ENCODE results near the gene SLC36A2. TPM values are rescaled to one million over a fixed set of nuclear protein-coding genes. Genes with fewer than 3 reads are reported as not detected.

SLC36A2 gene
- polyA plus RNA-seq, 1 experiment: not detected

DNA sequence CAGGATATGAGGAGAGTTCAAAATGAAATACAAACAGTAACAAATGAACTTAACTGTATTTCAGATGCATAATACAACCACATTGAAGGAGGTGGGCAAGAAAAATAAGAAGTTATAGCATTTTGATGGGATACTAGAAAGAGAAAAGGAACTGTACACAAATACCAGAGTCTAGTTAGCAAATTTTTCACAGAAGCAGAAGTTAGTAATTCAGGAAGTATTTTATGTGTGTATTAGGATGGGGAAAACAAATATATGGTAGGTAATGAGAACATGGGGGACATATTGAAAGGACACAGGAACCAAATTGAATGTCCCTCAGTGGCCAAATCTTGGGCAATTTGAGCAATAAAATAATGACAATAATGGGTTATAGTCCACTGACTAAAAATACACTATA, 76.0 kb downstream of the SLC36A2 start:
- TF ChIP-seq, protein P1, sequence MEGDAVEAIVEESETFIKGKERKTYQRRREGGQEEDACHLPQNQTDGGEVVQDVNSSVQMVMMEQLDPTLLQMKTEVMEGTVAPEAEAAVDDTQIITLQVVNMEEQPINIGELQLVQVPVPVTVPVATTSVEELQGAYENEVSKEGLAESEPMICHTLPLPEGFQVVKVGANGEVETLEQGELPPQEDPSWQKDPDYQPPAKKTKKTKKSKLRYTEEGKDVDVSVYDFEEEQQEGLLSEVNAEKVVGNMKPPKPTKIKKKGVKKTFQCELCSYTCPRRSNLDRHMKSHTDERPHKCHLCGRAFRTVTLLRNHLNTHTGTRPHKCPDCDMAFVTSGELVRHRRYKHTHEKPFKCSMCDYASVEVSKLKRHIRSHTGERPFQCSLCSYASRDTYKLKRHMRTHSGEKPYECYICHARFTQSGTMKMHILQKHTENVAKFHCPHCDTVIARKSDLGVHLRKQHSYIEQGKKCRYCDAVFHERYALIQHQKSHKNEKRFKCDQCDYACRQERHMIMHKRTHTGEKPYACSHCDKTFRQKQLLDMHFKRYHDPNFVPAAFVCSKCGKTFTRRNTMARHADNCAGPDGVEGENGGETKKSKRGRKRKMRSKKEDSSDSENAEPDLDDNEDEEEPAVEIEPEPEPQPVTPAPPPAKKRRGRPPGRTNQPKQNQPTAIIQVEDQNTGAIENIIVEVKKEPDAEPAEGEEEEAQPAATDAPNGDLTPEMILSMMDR (IDR thresholded peaks at IDR 0.05; ENCODE audit: insufficient read depth, low read depth, low read length): no peak
- Histone ChIP-seq H3K36me3 (ENCODE audit: control insufficient read depth, insufficient read depth, low read length) (no peaks in the 10 kb centered on the region; the same call in 1 of the 2 replicates), H3K4me3 (ENCODE audit: low read depth, low read length) (no peak overlapping the region), H3K27me3 (ENCODE audit: control insufficient read depth, insufficient read depth, low read length) (no peaks in the 10 kb centered on the region)
- ChIA-PET POLR2A (no interaction called here), CTCF (no interaction called here)
- no peak for DNase-seq (ENCODE audit: low read depth)

DNA sequence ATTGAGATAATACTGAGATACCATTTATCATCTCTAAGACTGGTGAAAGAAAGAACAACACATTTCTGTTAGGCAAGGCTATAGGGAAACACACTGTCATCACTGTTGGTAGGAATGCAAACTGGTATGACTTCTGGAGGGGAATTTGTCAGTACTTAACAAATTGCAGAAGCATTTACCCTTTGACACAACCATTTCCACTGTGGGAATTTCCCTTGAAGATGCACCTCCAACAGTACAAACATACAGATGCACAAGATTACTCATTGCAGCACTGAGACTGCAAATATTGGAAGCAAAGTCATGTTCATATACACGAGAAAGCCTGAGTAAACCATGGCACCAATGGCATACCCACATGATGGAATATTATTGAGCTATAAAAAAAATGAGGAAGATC, 76.8 kb downstream of the SLC36A2 start:
- POLR2A ChIA-PET: no interaction called here
- CTCF ChIA-PET: no interaction called here
- TF ChIP-seq, protein P1 (IDR thresholded peaks at IDR 0.05; ENCODE audit: insufficient read depth, low read depth, low read length): no peak

DNA sequence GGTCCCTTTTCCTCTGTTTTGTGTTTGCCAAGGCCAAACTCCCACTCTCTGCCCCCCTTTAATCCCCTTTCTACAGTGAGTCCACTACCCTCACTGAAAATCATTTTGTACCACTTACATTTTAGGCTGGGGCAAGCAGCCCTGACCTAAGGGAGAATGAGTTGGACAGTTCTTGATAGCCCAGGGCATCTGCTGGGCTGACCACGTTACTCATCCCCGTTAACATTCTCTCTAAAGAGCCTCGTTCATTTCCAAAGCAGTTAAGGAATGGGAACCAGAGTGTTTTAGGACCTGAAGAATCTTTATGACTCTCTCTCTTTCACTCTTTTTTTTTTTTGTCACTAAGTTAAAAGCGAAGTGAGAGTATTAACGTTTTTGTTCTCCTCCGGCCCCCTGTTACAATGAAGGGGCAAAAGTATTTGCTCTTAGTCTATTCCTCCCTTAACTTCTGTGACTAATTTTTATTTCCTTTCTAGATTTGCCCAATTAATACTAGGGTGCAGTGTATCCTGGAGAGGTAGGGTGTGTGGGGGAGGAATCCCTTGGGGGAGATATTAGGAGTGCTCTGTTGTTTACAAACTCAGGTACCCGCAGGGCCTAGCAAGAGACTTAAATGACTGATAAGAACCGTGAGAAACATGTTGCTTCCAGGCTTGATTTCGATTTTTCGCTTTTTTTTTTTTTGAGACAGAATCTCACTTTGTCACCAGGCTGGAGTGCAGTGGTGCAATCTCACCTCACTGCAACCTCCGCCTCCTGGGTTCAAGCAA, 79.7 kb downstream of the SLC36A2 start:
- H3K36me3 ChIP-seq (ENCODE audit: control insufficient read depth, insufficient read depth, low read length): no peaks in the 10 kb centered on the region; the same call in 1 of the 2 replicates
- DNase-seq (ENCODE audit: low read depth): peak; percentile 41
- POLR2A ChIA-PET: no interaction called here
- no peaks in the 10 kb centered on the region for H3K27me3 ChIP-seq (ENCODE audit: control insufficient read depth, insufficient read depth, low read length)
- no peak overlapping the region for H3K4me3 ChIP-seq (ENCODE audit: low read depth, low read length)
- CTCF ChIA-PET: no interaction called here
- TF ChIP-seq, protein P1 (IDR thresholded peaks at IDR 0.05; ENCODE audit: insufficient read depth, low read depth, low read length): no peak

More for the DNA sequence above, 76.8 kb downstream of the SLC36A2 start:
- H3K27me3 ChIP-seq (ENCODE audit: control insufficient read depth, insufficient read depth, low read length): no peaks in the 10 kb centered on the region
- peak; percentile 16 for DNase-seq (ENCODE audit: low read depth)
- no peaks in the 10 kb centered on the region; the same call in 1 of the 2 replicates for H3K36me3 ChIP-seq (ENCODE audit: control insufficient read depth, insufficient read depth, low read length)
- no peak overlapping the region for H3K4me3 ChIP-seq (ENCODE audit: low read depth, low read length)

Other genes with a start within 250 kb of the SLC36A2 start
- 479 and 528 TPM in 2 replicates for gene ANXA6, start 189.8 kb downstream of the SLC36A2 start, polyA plus RNA-seq (2011; rRNA removed)
- gene CCDC69, start 123.5 kb downstream of the SLC36A2 start, polyA plus RNA-seq (2011; rRNA removed): 0.93 and 1.0 TPM in 2 replicates
- 11.5 and 12.7 TPM in 2 replicates for gene GM2A, start 94.4 kb downstream of the SLC36A2 start, polyA plus RNA-seq (2011; rRNA removed)
- not detected in 2 replicates for gene SLC36A3, start 43.8 kb downstream of the SLC36A2 start, polyA plus RNA-seq (2011; rRNA removed)
- gene SLC36A1, start 100.0 kb upstream of the SLC36A2 start, polyA plus RNA-seq (2011; rRNA removed): 21.2 and 26.0 TPM in 2 replicates
- gene FAT2, start 243.8 kb upstream of the SLC36A2 start, polyA plus RNA-seq (2011; rRNA removed): not detected in 2 replicates